Mesenteric fat pad (tissue), 1 donor: ENCODE results near the gene TBC1D1. TPM values are rescaled to one million over a fixed set of nuclear protein-coding genes. Genes with fewer than 3 reads are reported as not detected.

Source experiments
- DNase-seq: peaks from one replicate; pipeline ENCODE4 v3.0.0-alpha.2; 2020; ENCODE audit warnings: low spot score
- total RNA-seq: library from RNA; stranded (reverse); fragmentation: NEBNext Ultra II Directional; extraction: Animal tissue kit (Norgen Biotek cat#: 25700); gene quantifications from one replicate; pipeline ENCODE4 v1.2.1, GENCODE V29; 2021
- donor health status: DM: yes; HTN: yes; CAD: no.

The TBC1D1 gene
- total RNA-seq, 1 donor from 2014 or later: 45.3 TPM

- DNase-seq: no peak
Measured at GRCh38 chr4:38099908-38100407, 209.1 kb downstream of the TBC1D1 start.

GRCh38 chr4:38100474-38101255 lies 209.8 kb downstream of the TBC1D1 start:
- no peak for DNase-seq

- no peak for DNase-seq
Measured at GRCh38 chr4:38101563-38101962, 210.7 kb downstream of the TBC1D1 start.

GRCh38 chr4:38102957-38103588 lies 212.2 kb downstream of the TBC1D1 start:
- DNase-seq: no peak

- no peak for DNase-seq
Measured at GRCh38 chr4:38105475-38106220, 214.8 kb downstream of the TBC1D1 start.

- no peak for DNase-seq
Measured at GRCh38 chr4:38106311-38106710, 215.4 kb downstream of the TBC1D1 start.

- DNase-seq: no peak
Measured at GRCh38 chr4:38106886-38107514, 216.1 kb downstream of the TBC1D1 start.

- no peak for DNase-seq
Measured at GRCh38 chr4:38107818-38108217, 216.9 kb downstream of the TBC1D1 start.

GRCh38 chr4:38109370-38109769 lies 218.5 kb downstream of the TBC1D1 start:
- no peak for DNase-seq

GRCh38 chr4:38109896-38110295 lies 219.0 kb downstream of the TBC1D1 start:
- no peak for DNase-seq

GRCh38 chr4:38111024-38111423 lies 220.1 kb downstream of the TBC1D1 start:
- no peak for DNase-seq

- DNase-seq: no peak
Measured at GRCh38 chr4:38111717-38112116, 220.8 kb downstream of the TBC1D1 start.

- DNase-seq: no peak
Measured at GRCh38 chr4:38113132-38113531, 222.2 kb downstream of the TBC1D1 start.

- DNase-seq: no peak
Measured at GRCh38 chr4:38113551-38113950, 222.7 kb downstream of the TBC1D1 start.

- no peak for DNase-seq
Measured at GRCh38 chr4:38114386-38115150, 223.7 kb downstream of the TBC1D1 start.

- no peak for DNase-seq
Measured at GRCh38 chr4:38115601-38116000, 224.7 kb downstream of the TBC1D1 start.

- DNase-seq: no peak
Measured at GRCh38 chr4:38117591-38117990, 226.7 kb downstream of the TBC1D1 start.

GRCh38 chr4:38119668-38120385 lies 228.9 kb downstream of the TBC1D1 start:
- no peak for DNase-seq

GRCh38 chr4:38120772-38121171 lies 229.9 kb downstream of the TBC1D1 start:
- no peak for DNase-seq

GRCh38 chr4:38122060-38122459 lies 231.2 kb downstream of the TBC1D1 start:
- no peak for DNase-seq
